DLD1 (cell line): ENCODE results near the gene GUCA1A.

Experiments used
- in situ Hi-C: cut with HindIII; loops from 2 replicates; pipeline ENCODE4 v1.10.0; 2017; ENCODE audit warnings: low sequenced_read_pairs

The GUCA1A gene

DNA sequence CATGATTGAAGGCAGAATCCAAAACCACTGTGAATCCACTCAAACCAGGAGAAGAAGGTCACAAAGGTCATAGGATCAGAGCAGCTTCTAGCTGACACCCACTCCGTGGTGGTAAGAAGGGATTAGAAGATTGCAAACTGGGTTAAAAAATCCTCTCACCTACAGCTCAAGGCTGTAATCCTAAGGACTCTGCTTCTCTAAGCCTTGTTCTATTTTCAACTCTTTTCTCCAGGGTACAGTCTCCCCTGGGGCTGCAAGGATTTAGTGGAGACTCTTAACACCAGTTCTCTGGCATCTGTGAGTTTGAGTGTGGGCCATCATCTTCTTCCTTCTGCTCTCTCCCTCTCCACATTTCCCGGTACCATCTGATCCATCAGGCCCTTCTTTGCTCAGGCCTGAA lies at the start of gene GUCA1A:
Gene GUCA1A (plus strand): TSS at position 264 of the 400 bp plus-strand sequence. CDS start 250 bp downstream, outside the sequence.
- in situ Hi-C loops: loop anchor here (5.0 kb wide), 1 partner anchor 86 kb away; no protein-coding TSS in a partner anchor

GRCh38 chr6:42123379-42124103 lies 49.6 kb upstream of the GUCA1A start:
- in situ Hi-C loops: no loop called here

DNA sequence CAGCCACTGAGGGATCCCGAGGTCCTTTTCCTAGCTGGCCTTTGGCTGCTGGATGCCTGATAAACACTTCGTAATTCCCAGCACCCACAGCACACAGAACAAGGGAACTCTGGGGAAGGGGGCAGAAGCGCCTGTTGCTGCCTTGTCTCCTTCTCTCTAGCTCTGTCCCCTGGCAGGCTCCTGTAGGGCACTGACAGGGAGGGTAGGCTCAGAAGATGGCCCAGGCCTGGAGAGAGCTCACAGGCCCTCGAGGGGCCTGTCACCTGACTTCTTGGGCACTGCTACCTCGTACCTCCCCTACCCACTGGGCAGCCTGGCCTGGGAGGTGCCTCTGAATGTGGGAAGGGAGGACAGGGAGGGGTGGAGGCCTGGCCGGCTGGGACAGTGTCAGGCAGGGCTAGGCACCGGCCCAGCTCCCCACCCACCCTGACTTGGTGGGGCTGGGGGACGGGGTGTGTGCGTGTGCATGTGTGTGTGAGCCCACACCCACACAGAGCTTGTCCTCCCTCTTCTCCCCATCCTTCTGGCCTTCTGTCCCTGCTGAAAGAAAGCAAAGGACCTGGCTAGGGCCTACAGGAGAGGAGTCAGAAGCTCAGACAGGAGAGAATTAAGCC lies 48.8 kb upstream of the GUCA1A start:
- in situ Hi-C loops: no loop called here

DNA sequence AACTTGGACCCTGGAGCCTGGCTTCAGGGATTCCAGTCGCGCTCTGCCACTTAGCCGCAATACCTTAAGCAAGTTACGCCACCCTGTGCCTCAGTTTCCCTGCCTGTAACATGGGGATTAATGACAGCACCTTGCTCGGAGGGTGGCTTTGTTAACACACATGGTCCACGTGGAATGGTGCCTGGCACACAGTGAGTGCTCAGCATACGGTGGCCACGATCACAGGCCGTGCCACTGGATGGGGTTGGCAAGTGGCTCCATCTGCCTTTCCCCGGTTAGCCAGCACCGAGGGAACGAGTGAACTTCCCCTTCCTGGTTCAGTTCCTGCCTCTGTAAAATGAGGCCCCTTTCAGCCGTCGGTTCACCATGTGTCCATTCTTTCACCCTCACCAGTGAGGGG lies 47.9 kb upstream of the GUCA1A start:
- in situ Hi-C loops: no loop called here

- in situ Hi-C loops: no loop called here
Measured at GRCh38 chr6:42125663-42126062, 47.5 kb upstream of the GUCA1A start.

DNA sequence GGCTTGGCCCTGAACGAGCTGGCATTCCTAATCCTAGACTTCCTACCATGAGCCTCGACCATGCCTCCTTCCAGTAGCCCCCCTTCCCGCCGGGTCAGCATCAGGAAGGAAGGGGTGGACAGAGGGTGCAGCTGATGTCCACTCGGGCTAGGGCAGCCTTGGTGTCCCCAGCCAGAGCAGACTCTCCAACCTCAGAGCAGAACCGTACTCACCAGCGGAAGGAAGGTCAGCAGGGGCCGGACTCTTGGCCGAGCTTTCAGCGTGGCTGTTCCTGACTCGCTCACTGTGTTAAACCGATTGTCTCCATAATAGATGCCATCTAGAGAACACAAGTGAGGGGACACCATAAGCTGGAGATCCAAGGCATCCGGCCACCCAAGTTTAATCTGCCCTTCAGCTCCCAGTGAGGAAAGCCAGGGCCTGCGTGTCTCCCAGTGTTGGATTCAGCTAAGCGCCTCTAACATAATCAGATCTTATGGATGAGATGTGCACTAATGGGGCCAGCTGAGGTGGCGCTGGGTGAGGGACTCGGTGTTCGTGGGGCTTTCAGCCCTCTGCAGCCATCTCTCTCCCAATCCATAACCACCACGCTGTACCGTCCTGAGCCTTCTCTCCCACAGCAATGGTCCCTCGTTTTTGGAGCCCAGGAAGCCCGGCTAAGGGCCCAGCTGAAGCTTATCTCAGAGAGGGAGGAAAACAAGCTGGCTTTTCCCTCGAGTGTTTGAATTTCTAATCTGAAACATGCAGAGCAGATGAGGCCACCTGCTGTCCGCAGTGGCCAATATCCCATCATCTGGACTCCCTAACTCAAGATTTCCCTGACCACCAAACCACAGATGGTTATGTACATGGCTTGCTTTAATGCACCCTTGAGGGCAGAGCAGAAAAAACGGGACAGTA lies 44.5 kb upstream of the GUCA1A start:
- in situ Hi-C loops: no loop called here

GRCh38 chr6:42129360-42129676 lies 43.8 kb upstream of the GUCA1A start:
- in situ Hi-C loops: no loop called here

GRCh38 chr6:42131531-42131930 lies 41.6 kb upstream of the GUCA1A start:
- in situ Hi-C loops: no loop called here

GRCh38 chr6:42133926-42134325 lies 39.2 kb upstream of the GUCA1A start:
- in situ Hi-C loops: no loop called here

DNA sequence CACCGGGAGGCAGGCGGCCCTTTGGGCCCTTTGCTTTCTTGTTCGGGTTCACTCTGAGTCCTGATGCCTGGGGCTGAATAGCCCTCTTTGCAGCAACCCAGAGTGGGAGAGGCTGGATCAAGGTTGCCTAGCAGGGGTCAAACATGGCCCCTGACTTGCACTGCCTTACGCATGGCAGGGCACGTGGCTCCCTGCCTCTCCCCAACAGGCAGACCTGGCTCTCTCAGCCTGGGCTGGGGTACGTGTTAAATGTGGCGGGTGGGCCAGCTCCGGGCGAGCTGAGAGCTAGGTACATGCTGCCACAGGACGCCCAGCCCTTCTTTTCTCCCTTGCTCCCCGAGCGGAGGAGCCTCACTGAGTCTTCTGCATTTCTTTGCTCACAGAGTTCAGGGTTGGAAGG lies 38.0 kb upstream of the GUCA1A start:
- in situ Hi-C loops: no loop called here

- in situ Hi-C loops: no loop called here
Measured at GRCh38 chr6:42135722-42136121, 37.4 kb upstream of the GUCA1A start.

DNA sequence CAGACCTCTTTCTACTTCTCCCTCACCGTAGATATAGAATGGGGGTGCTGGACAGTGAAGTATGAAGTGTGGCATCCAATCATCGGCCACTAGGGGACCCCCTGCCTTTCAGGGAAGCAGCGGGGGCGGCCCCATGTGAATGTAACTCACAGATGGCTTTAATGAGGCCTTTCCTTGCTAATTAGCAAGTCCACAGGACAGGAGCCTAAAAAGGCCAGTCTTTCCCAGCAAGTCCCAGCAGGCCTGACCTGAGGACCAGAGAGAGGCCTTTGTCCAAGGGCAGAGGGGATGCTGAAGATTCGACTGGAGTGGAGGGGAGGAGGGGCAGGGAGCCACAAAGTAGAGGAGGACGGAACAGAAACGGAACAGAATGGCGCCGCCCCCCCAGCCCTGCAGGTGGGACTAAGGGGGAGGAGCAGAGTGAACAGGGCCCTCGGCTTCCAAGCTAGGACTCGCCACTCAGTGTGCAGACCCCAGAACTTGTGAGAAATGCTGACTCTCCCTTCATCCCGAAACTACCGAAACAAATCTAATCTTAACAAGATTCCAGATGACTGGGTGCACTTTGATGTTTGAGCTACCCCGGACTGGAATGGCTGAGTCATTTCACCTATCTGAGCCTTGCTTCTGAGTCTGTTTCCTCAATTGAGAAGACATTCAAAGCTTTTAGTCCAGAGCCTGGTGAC lies 36.5 kb upstream of the GUCA1A start:
- in situ Hi-C loops: no loop called here

DNA sequence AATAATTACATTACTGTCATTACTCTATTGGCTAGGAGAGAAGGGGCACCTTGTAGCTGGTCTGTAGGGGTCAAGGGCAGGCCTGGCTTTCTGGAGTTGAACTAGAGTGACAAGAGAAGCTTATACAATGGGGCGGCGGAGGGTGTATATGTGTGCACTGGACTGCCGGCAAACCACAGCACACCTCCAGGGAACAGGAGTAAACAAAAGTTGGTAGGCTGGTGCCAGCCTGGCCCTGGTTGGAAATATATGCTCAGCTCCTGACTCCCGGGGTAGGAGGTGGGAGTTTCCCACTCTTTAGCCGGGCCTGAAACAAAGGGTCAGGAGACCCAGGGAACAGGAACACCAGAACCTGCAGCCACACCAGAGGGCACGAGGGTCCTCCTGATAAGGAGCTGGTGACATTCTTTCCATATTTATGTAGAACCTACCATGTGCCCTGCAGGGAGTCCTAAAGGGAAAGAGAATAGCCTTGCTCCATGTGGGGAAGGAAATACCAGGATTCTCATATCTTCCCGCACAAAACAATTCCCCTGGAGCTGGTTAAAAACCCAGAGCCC lies 35.9 kb upstream of the GUCA1A start:
- in situ Hi-C loops: no loop called here

- in situ Hi-C loops: no loop called here
Measured at GRCh38 chr6:42138190-42138589, 35.0 kb upstream of the GUCA1A start.

- in situ Hi-C loops: no loop called here
Measured at GRCh38 chr6:42138630-42139619, 34.2 kb upstream of the GUCA1A start.

DNA sequence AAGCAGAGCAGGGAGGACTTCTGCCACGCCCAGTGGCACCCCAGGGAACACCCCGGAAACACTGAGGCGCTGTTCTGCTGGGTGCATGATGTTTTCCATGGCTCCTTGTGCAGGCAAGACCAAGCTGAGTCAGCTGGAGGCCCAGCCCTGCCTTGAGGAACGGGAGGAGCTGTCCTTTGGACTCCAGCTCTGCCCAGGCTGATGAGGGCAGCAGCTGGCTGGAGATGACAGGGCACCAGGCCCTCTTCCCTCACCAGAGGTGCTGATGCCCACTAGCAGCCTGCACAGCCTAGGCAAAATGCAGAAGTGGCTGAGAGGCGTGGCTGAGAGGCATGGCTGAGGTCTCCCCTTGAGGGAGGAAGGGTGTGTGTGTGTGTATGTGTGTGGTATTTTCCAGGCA lies 33.1 kb upstream of the GUCA1A start:
- in situ Hi-C loops: no loop called here

DNA sequence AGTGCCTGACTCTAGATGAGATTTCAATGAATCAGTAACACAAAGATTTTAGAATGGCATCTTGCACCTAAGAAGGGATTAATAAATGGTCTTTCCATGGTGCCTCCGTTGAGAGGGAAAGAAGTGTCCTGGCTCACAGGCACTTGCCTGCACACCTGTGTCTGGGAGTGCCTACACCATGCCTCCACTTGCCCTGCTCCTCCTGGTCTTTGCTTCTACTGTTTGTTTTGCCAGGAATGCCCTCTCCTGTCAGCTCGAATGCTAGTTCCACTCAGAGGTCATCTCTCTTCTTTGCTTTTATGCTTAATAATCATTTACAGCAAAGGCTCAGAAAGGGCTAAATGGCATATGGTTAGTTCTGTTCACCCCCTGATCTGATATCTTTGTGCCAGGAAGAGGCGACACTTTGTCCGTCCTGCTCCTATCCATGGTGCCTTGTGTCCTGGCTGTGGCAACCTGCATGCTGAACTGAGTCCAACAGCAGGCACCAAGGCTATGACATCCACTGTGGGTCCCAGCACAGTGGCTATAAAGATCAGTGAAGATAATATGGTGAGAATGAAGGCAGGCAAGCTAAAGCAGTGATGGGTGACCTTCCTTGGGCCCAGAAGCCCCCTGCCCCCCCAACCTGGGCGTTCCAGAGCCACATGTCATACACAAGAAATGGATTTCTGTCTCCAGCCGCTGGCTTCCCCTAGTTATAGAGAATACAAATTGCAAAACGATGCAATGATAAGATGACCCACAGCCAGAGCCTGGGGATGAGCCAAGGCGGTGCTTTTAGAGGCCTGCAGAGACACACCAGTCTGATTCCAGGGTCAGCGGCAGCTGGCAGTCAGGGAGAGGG lies 32.2 kb upstream of the GUCA1A start:
- in situ Hi-C loops: no loop called here

DNA sequence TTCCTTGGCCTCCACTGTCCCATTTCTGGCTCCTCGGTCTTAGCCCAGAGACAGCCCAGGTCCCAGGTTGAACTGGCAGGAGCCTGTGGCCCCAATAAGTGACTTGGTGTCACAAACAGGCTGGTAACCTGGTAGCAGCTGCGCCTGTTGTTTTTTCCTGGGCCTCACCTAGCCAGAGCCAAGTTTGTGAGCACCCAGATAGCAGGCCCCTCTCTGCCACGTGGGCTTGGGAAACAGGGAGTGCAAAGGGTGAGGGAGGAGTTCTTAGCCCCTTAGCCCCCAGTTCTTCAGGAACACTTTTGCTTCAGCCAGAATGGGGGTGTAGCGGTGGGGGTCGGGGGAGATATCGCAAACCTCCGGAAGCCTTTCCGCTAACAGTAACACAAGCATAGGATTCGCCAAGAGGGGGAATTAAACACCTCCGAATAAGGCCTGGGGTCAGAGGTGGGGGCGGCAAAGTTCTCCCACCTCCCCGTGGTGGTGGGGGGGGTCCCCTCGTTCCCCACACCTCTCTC lies 31.5 kb upstream of the GUCA1A start:
- in situ Hi-C loops: no loop called here
